ENCODE results near the gene ZC2HC1B. TPM values are rescaled to one million over a fixed set of nuclear protein-coding genes. Genes with fewer than 3 reads are reported as not detected.
A peak's percentile ranks its signal among the peaks of the same experiment; 100 is the strongest.

The ZC2HC1B gene
- total and polyA plus RNA-seq, 3 experiments from 2014 or later: not detected

GRCh38 chr6:143937668-143937970, 73.3 kb downstream of the ZC2HC1B start:
- H3K36me3 Mint-ChIP-seq: peaks cover 0 to 14% (median 3%) of the 10 kb centered on the region in 3 donors
- peaks cover under 1 to 6% (median 3%) of the 10 kb centered on the region in 5 donors for H3K9me3 Mint-ChIP-seq
- no peak overlapping the region for H3K4me3 ChIP-seq (ENCODE audit: low read length)
- H3K9me3 ChIP-seq (ENCODE audit: low read length): no peaks in the 10 kb centered on the region
- H3K27me3 ChIP-seq (ENCODE audit: insufficient read depth, low read length, poor library complexity, severe bottlenecking): peaks cover 3% of the 10 kb centered on the region
- CTCF ChIA-PET: interaction anchor here (4.3 kb wide), 1 partner anchor 75 kb away, joined by 29 read pairs; no protein-coding TSS in a partner anchor
- H3K27ac ChIP-seq (ENCODE audit: low read depth, low read length): no peak overlapping the region
- peaks cover 13 to 16% of the 10 kb centered on the region in 2 donors for H3K27me3 Mint-ChIP-seq
- POLR2A ChIA-PET: no interaction called here
- H3K4me3 Mint-ChIP-seq: no peak overlapping the region
- no peak overlapping the region for H3K27ac Mint-ChIP-seq
- peaks cover 4% of the 10 kb centered on the region for H3K4me1 ChIP-seq (ENCODE audit: insufficient read depth, low read length)
- no peaks in the 10 kb centered on the region for H3K36me3 ChIP-seq (ENCODE audit: insufficient read depth, low read length)
- H3K4me1 Mint-ChIP-seq: peaks cover 5 to 13% (median 11%) of the 10 kb centered on the region in 3 donors
- DNase-seq: no peak

- peaks cover 0 to 5% (median under 1%) of the 10 kb centered on the region in 3 donors for H3K36me3 Mint-ChIP-seq
- Histone ChIP-seq H3K9me3 (ENCODE audit: low read length) (no peaks in the 10 kb centered on the region), H3K4me3 (ENCODE audit: low read length) (no peak overlapping the region), H3K36me3 (ENCODE audit: insufficient read depth, low read length) (no peaks in the 10 kb centered on the region), H3K4me1 (ENCODE audit: insufficient read depth, low read length) (peaks cover 4% of the 10 kb centered on the region), H3K27me3 (ENCODE audit: insufficient read depth, low read length, poor library complexity, severe bottlenecking) (peaks cover 3% of the 10 kb centered on the region), H3K27ac (ENCODE audit: low read depth, low read length) (no peak overlapping the region)
- POLR2A ChIA-PET: no interaction called here
- H3K4me1 Mint-ChIP-seq: peaks cover 5 to 13% (median 11%) of the 10 kb centered on the region in 3 donors
- peaks cover 0 to under 1% (median 0%) of the 10 kb centered on the region in 5 donors for H3K9me3 Mint-ChIP-seq
- H3K4me3 Mint-ChIP-seq: no peak overlapping the region
- no peak for DNase-seq
- H3K27ac Mint-ChIP-seq: no peak overlapping the region
- H3K27me3 Mint-ChIP-seq: peaks cover 9 to 16% of the 10 kb centered on the region in 2 donors
- CTCF ChIA-PET: interaction anchor here (0.6 to 4.3 kb wide), 24 partner anchors 7 to 383 kb away, joined by 3 to 29 read pairs (median 4); partner anchors contain the start of genes LTV1 and SF3B5
Measured at GRCh38 chr6:143939364-143939763, 75.1 kb downstream of the ZC2HC1B start.

- Mint-ChIP-seq H3K27me3 (peaks cover 4 to 11% of the 10 kb centered on the region in 2 donors), H3K27ac (peak overlapping the region in 1 of 8 donors; percentile 12), H3K4me3 (no peak overlapping the region), H3K4me1 (peaks cover 5 to 13% (median 11%) of the 10 kb centered on the region in 3 donors), H3K36me3 (no peaks in the 10 kb centered on the region), H3K9me3 (no peaks in the 10 kb centered on the region)
- Histone ChIP-seq H3K27me3 (ENCODE audit: insufficient read depth, low read length, poor library complexity, severe bottlenecking) (peaks cover 3% of the 10 kb centered on the region), H3K36me3 (ENCODE audit: insufficient read depth, low read length) (no peaks in the 10 kb centered on the region), H3K9me3 (ENCODE audit: low read length) (no peaks in the 10 kb centered on the region), H3K27ac (ENCODE audit: low read depth, low read length) (no peak overlapping the region), H3K4me3 (ENCODE audit: low read length) (no peak overlapping the region), H3K4me1 (ENCODE audit: insufficient read depth, low read length) (peaks cover 4% of the 10 kb centered on the region)
- CTCF ChIA-PET: interaction anchor here (0.6 to 4.3 kb wide), 29 partner anchors 8 to 542 kb away, joined by 3 to 29 read pairs (median 4); partner anchors contain the start of genes LTV1 and SF3B5
- POLR2A ChIA-PET: no interaction called here
- DNase-seq: peak; percentile 20 to 71 (median 45)
Measured at GRCh38 chr6:143940011-143940597, 75.8 kb downstream of the ZC2HC1B start.

GRCh38 chr6:143941852-143942627, 77.8 kb downstream of the ZC2HC1B start:
- no peak overlapping the region for H3K27ac ChIP-seq (ENCODE audit: low read depth, low read length)
- H3K27me3 ChIP-seq (ENCODE audit: insufficient read depth, low read length, poor library complexity, severe bottlenecking): no peaks in the 10 kb centered on the region
- no peaks in the 10 kb centered on the region for H3K36me3 ChIP-seq (ENCODE audit: insufficient read depth, low read length)
- H3K4me3 Mint-ChIP-seq: no peak overlapping the region
- POLR2A ChIA-PET: no interaction called here
- no peaks in the 10 kb centered on the region for H3K9me3 ChIP-seq (ENCODE audit: low read length)
- H3K4me3 ChIP-seq (ENCODE audit: low read length): no peak overlapping the region
- peak overlapping the region in 2 of 8 donors; percentile 17 to 30 for H3K27ac Mint-ChIP-seq
- peak; percentile 28 to 79 (median 37) for DNase-seq
- peaks cover 4% of the 10 kb centered on the region for H3K4me1 ChIP-seq (ENCODE audit: insufficient read depth, low read length)
- peaks cover 5 to 13% (median 11%) of the 10 kb centered on the region in 3 donors for H3K4me1 Mint-ChIP-seq
- peaks cover 3% of the 10 kb centered on the region in 2 donors for H3K27me3 Mint-ChIP-seq
- no peaks in the 10 kb centered on the region for H3K9me3 Mint-ChIP-seq
- CTCF ChIA-PET: interaction anchor here (1.0 to 3.5 kb wide), 10 partner anchors 9 to 380 kb away, joined by 3 to 15 read pairs (median 5); no protein-coding TSS in a partner anchor
- H3K36me3 Mint-ChIP-seq: peaks cover 0 to 2% (median 0%) of the 10 kb centered on the region in 3 donors

GRCh38 chr6:143948208-143948607, 83.9 kb downstream of the ZC2HC1B start:
- Histone ChIP-seq H3K27ac (ENCODE audit: low read depth, low read length) (no peak overlapping the region), H3K9me3 (ENCODE audit: low read length) (no peaks in the 10 kb centered on the region), H3K27me3 (ENCODE audit: insufficient read depth, low read length, poor library complexity, severe bottlenecking) (no peaks in the 10 kb centered on the region), H3K36me3 (ENCODE audit: insufficient read depth, low read length) (no peaks in the 10 kb centered on the region), H3K4me3 (ENCODE audit: low read length) (no peak overlapping the region), H3K4me1 (ENCODE audit: insufficient read depth, low read length) (no peaks in the 10 kb centered on the region)
- Mint-ChIP-seq H3K9me3 (no peaks in the 10 kb centered on the region), H3K4me3 (no peak overlapping the region), H3K36me3 (peaks cover 0 to 6% (median 0%) of the 10 kb centered on the region in 3 donors), H3K4me1 (no peaks in the 10 kb centered on the region), H3K27ac (no peak overlapping the region), H3K27me3 (no peaks in the 10 kb centered on the region)
- CTCF ChIA-PET: interaction anchor here (1.7 kb wide), 1 partner anchor 8 kb away, joined by 8 read pairs; no protein-coding TSS in a partner anchor
- no peak for DNase-seq
- POLR2A ChIA-PET: no interaction called here

- Histone ChIP-seq H3K4me3 (ENCODE audit: low read length) (no peak overlapping the region), H3K27ac (ENCODE audit: low read depth, low read length) (no peak overlapping the region), H3K36me3 (ENCODE audit: insufficient read depth, low read length) (no peaks in the 10 kb centered on the region), H3K9me3 (ENCODE audit: low read length) (no peaks in the 10 kb centered on the region), H3K27me3 (ENCODE audit: insufficient read depth, low read length, poor library complexity, severe bottlenecking) (no peaks in the 10 kb centered on the region), H3K4me1 (ENCODE audit: insufficient read depth, low read length) (no peaks in the 10 kb centered on the region)
- POLR2A ChIA-PET: no interaction called here
- Mint-ChIP-seq H3K36me3 (peaks cover 0 to 6% (median 0%) of the 10 kb centered on the region in 3 donors), H3K4me3 (no peak overlapping the region), H3K27me3 (no peaks in the 10 kb centered on the region), H3K9me3 (no peaks in the 10 kb centered on the region), H3K4me1 (no peaks in the 10 kb centered on the region), H3K27ac (no peak overlapping the region)
- CTCF ChIA-PET: interaction anchor here (1.3 to 1.7 kb wide), 2 partner anchors 9 to 10 kb away, joined by 3 to 8 read pairs; no protein-coding TSS in a partner anchor
- DNase-seq: no peak
Measured at GRCh38 chr6:143949535-143949934, 85.3 kb downstream of the ZC2HC1B start.

GRCh38 chr6:143949962-143950361, 85.7 kb downstream of the ZC2HC1B start:
- POLR2A ChIA-PET: no interaction called here
- Histone ChIP-seq H3K36me3 (ENCODE audit: insufficient read depth, low read length) (no peaks in the 10 kb centered on the region), H3K9me3 (ENCODE audit: low read length) (no peaks in the 10 kb centered on the region), H3K4me1 (ENCODE audit: insufficient read depth, low read length) (no peaks in the 10 kb centered on the region), H3K27me3 (ENCODE audit: insufficient read depth, low read length, poor library complexity, severe bottlenecking) (no peaks in the 10 kb centered on the region), H3K4me3 (ENCODE audit: low read length) (no peak overlapping the region), H3K27ac (ENCODE audit: low read depth, low read length) (no peak overlapping the region)
- Mint-ChIP-seq H3K36me3 (peaks cover 0 to 6% (median 0%) of the 10 kb centered on the region in 3 donors), H3K27ac (no peak overlapping the region), H3K9me3 (no peaks in the 10 kb centered on the region), H3K4me1 (no peaks in the 10 kb centered on the region), H3K27me3 (no peaks in the 10 kb centered on the region), H3K4me3 (no peak overlapping the region)
- DNase-seq: no peak
- CTCF ChIA-PET: interaction anchor here (1.3 kb wide), 1 partner anchor 8 kb away, joined by 3 read pairs; no protein-coding TSS in a partner anchor

GRCh38 chr6:143950875-143951274, 86.6 kb downstream of the ZC2HC1B start:
- no peaks in the 10 kb centered on the region for H3K27me3 Mint-ChIP-seq
- Histone ChIP-seq H3K27me3 (ENCODE audit: insufficient read depth, low read length, poor library complexity, severe bottlenecking) (no peaks in the 10 kb centered on the region), H3K36me3 (ENCODE audit: insufficient read depth, low read length) (no peaks in the 10 kb centered on the region), H3K9me3 (ENCODE audit: low read length) (no peaks in the 10 kb centered on the region), H3K27ac (ENCODE audit: low read depth, low read length) (no peak overlapping the region), H3K4me1 (ENCODE audit: insufficient read depth, low read length) (no peaks in the 10 kb centered on the region), H3K4me3 (ENCODE audit: low read length) (no peak overlapping the region)
- ChIA-PET POLR2A (no interaction called here), CTCF (interaction anchor here (0.7 kb wide), 1 partner anchor 8 kb away, joined by 3 read pairs; no protein-coding TSS in a partner anchor)
- H3K36me3 Mint-ChIP-seq: peaks cover 0 to 6% (median 0%) of the 10 kb centered on the region in 3 donors
- H3K27ac Mint-ChIP-seq: no peak overlapping the region
- no peaks in the 10 kb centered on the region for H3K4me1 Mint-ChIP-seq
- no peak for DNase-seq
- no peaks in the 10 kb centered on the region for H3K9me3 Mint-ChIP-seq
- no peak overlapping the region for H3K4me3 Mint-ChIP-seq
